BJ (cell line): Measurements from ENCODE around the gene PLPP7. TPM values are rescaled to one million over a fixed set of nuclear protein-coding genes. Genes with fewer than 3 reads are reported as not detected.
A peak's percentile ranks its signal among the peaks of the same experiment; 100 is the strongest.

Experiments used
- CTCF ChIA-PET: fragments of 350-600 bp; formaldehyde crosslinking; extraction: SDS; loops from one replicate; lab custom pipeline; 2021; ENCODE audit warnings: antibody characterized with exemption, inconsistent platforms; lab: Yijun Ruan, JAX
- POLR2A ChIA-PET: fragments of 300-600 bp; sonication (Branson Sonifier 250); formaldehyde crosslinking; extraction: SDS; loops from one replicate; lab custom pipeline; 2021; ENCODE audit warnings: antibody characterized with exemption; lab: Charles Lee
- DNase-seq: peaks from one replicate; pipeline ENCODE4 v3.0.0-alpha.2; 2011; ENCODE audit warnings: low read depth
- H3K27me3 ChIP-seq: 2 replicates; pipeline ENCODE4 v1.6.0; 2011; ENCODE audit warnings: low read length; ENCODE audit not compliant: control insufficient read depth, insufficient read depth
- H3K36me3 ChIP-seq: 2 replicates; pipeline ENCODE4 v1.5.1; 2011; ENCODE audit warnings: low read length; ENCODE audit not compliant: control insufficient read depth, insufficient read depth
- H3K4me3 ChIP-seq: 2 replicates; pipeline ENCODE4 v1.5.1; 2011; ENCODE audit warnings: low read depth, mild to moderate bottlenecking, control low read depth, low read length
- CTCF ChIP-seq: IDR thresholded peaks from 2 replicates; pipeline ENCODE4 v1.5.1; 2011; ENCODE audit warnings: low read depth, mild to moderate bottlenecking, control low read depth, inconsistent platforms, low read length, moderate library complexity; ENCODE audit not compliant: insufficient read depth
- polyA plus RNA-seq: library from polyadenylated mRNA; depleted of rRNA; stranded (reverse); fragments of >200 nt; gene quantifications from 2 replicates; pipeline ENCODE4 v1.2.3, GENCODE V29; 2011

PLPP7 gene
- polyA plus RNA-seq, 1 experiment = 3.9 TPM

GRCh38 chr9:131273856-131274673 is 15.5 kb upstream of the PLPP7 start:
- TF ChIP-seq CTCF = no peak
- peaks cover 6% of the 10 kb centered on the region; the same call in 1 of the 2 replicates for H3K27me3 ChIP-seq
- no peak overlapping the region for H3K4me3 ChIP-seq
- POLR2A ChIA-PET = no interaction called here
- no peak for DNase-seq
- no peaks in the 10 kb centered on the region for H3K36me3 ChIP-seq
- CTCF ChIA-PET = no interaction called here

DNA sequence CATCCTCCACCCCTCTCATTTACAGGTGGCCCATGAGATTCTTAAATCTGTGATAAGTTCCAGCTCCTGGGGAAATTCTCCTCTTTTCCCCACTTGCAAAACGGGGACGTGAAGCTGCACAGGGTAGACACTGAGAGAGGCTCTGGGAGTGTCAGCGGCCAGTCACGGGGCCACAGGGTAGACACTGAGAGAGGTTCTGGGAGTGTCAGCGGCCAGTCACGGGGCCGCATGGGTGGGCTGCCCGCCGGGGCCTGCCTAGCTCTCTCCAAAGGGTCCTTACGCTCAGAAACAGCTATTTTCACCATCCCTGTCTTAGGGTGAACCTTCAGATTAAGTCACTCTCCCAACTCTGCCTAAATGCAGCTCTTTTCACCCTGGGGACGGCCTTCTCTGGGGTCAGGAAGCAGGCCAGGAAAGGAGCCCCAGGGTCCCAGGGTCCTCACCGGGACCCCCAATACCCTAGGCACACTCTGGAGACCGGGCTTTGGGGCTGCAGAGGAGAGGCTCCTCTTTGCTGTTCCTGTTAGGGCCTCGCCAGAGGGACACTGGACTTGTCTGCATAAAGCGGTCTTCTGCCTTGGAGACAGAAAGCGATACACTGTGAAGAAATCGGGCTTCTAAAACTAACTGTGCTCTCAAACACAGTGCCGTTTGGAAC is 14.7 kb upstream of the PLPP7 start:
- Histone ChIP-seq H3K27me3 (peaks cover 6% of the 10 kb centered on the region; the same call in 1 of the 2 replicates), H3K4me3 (no peak overlapping the region), H3K36me3 (no peaks in the 10 kb centered on the region)
- no peak for TF ChIP-seq CTCF
- CTCF ChIA-PET = no interaction called here
- POLR2A ChIA-PET = interaction anchor here (0.6 kb wide), 1 partner anchor 369 kb away, joined by 3 read pairs; no protein-coding TSS in a partner anchor
- no peak for DNase-seq

DNA sequence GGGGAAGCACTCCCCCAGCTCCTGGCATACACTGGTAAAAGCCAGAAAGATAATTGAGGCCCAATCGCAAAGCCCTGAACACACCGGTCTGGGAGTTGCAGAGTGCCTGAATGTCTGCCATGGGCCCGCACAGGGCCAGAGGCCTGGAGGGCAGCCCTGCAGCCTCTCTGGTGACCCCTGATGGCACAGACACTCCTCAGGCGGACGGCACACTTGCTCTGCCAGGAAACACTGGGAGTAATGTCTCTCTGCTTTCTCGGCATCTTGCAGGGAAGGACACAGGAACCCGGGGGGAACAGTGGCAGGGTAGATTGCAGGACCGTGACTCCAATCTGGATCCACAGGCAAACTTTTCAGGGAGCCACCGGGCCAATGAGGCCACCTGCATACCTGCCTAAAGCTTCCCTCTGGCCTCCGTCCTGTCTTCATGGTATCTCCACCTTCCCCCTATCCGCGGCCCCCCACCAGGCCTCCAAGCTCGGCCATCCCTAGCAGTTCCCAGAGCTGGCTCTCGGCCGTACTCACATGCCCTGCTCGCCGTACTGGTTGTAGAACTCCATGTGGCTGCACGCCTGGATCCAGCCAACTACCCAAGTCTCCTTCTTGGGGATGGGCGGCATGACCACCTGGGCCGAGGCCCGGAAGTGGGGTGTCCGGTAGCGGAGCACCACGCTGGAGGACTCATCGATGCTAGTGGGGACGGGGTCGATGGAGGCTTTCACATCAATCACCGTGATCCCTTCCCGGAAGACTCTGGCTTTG is 14.0 kb upstream of the PLPP7 start:
- CTCF ChIA-PET = no interaction called here
- H3K27me3 ChIP-seq = peaks cover 11% of the 10 kb centered on the region
- TF ChIP-seq CTCF = no peak
- H3K36me3 ChIP-seq = no peaks in the 10 kb centered on the region
- no peak overlapping the region for H3K4me3 ChIP-seq
- POLR2A ChIA-PET = interaction anchor here (0.6 kb wide), 1 partner anchor 368 kb away, joined by 3 read pairs; no protein-coding TSS in a partner anchor
- DNase-seq = no peak

DNA sequence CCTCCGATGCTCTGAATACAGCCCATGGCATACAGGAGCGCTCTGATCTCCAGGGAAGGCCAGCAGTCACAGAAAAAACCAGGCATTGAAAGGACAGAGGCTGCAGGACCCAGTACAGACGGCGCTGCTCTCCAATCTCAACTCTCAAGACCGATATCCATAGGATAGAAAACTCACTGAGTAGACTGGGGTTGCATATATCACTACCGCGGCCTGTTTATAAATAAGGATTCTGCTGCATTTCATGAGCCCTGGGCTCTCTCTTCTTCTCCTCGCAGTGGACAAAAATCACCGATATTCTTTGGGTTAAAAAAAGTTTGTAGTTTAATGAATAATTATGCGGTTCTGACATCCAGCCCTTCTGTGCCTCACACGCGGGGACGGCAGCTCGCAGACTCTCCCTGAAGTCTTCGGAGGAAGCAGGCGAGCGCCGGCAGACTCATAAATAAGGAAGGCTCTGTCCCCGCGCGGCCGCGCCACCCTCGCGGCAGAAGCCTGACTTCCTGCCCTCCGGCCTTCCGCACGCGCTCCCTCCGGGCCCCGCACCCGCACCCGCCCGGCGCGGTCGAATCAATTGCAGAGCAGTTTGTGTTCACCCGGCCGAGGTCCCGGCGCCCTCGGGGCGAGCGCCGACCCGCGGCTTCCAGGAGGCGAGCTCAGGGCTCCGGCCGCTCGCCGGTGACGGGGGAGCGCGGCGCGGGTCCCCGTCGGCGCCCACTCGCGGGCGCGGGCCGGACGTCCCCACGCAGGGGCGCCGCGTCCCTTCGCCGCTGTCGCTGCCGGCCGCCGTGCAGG is 13.2 kb upstream of the PLPP7 start, which contains the start of gene FAM78A:
FAM78A (minus strand) TSS at position 417 of the 795 bp plus-strand sequence; CDS start at position 86, 331 bp downstream.
- peak within 1 kb of the TSS; percentile 35 for H3K4me3 ChIP-seq
- no peaks in the 10 kb centered on the region for H3K36me3 ChIP-seq
- H3K27me3 ChIP-seq = peaks cover 17% of the 10 kb centered on the region
- TF ChIP-seq CTCF = no peak
- no peak for DNase-seq
- ChIA-PET POLR2A (no interaction called here), CTCF (interaction anchor here (1.0 kb wide), 1 partner anchor 60 kb away, joined by 4 read pairs; no protein-coding TSS in a partner anchor)
